NCI-H446 (cell line): ENCODE measurements around the gene MXRA7.
"Not testable (repeated sequence)": the region's sequence is repeated elsewhere in the genome, so short reads cannot be mapped to it uniquely, and the experiment has no call there.

Source experiments
- DNase-seq, 2 experiments: peaks; one replicate each; lab custom pipeline; 2025; lab: John Stamatoyannopoulos, UW

MXRA7 gene

GRCh38 chr17:76643553-76644148, 67.1 kb downstream of the MXRA7 start, which contains the start of gene ST6GALNAC1:
Gene ST6GALNAC1 (minus strand): TSS chr17:76643757. CDS start chr17:76643638, 119 bp downstream.
- no peak for DNase-seq

DNA sequence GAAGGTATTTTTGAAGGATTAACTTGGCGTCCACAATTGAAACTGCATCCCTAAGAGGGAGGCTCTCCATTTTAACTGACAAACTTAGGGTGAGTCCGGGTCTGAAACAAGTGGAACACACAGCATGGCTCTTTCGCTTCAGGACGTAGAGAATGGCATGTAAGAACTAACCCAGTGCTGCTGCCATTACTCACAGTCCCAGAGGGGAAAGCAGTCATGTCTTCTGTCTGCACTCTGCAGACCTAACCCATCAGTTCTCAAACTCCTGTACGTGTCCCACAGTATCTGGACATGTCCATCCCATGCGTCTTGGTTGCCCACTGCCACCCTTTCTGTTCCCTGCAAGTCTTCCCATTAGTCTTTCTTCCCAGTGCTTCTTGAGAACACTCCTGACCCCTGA, 67.8 kb downstream of the MXRA7 start:
- DNase-seq: no peak

- no peak for DNase-seq
These were observed 68.7 kb downstream of the MXRA7 start for GRCh38 chr17:76642032-76642561.

DNA sequence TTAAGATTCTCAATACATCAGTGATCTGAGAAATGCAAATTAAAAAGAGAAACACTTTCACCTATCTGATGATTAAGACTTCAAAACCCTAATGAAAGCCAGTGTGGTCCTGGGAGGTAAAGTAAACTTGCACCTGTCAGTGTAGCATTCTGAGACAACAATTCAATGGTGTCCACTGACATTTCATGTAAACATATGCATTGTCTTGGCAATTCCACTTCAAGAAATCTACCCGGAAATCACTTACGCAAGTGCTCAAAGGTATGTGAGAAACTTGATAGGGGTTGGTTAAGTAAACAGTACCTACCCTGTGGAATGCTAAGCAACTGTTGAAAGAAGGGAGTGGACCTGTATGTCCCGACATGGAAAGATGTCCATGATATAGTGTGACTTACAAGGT, 69.3 kb downstream of the MXRA7 start:
- DNase-seq: no peak

GRCh38 chr17:76640550-76641380, 70.0 kb downstream of the MXRA7 start:
- no peak for DNase-seq

- DNase-seq: no peak
These were observed 72.5 kb downstream of the MXRA7 start for GRCh38 chr17:76638263-76638662.

DNA sequence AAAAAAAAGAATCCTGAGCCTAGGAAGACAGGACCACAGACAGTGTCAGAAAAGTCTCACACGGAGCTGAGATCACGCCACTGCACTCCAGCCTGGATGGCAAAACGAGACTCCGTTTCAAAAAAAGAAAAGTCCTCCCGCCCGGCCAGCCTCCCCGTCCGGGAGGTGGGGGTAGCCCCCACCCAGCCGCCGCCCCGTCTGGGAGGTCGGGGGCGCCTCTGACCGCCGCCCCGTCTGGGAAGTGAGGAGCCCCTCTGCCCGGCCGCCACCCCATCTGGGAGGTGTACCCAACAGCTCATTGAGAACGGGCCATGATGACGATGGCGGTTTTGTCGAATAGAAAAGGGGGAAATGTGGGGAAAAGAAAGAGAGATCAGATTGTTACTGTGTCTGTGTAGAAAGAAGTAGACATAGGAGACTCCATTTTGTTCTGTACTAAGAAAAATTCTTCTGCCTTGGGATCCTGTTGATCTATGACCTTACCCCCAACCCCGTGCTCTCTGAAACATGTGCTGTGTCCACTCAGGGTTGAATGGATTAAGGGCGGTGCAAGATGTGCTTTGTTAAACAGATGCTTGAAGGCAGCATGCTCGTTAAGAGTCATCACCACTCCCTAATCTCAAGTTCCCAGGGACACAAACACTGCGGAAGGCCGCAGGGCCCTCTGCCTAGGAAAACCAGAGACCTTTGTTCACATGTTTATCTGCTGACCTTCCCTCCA, 74.1 kb downstream of the MXRA7 start:
- DNase-seq: not testable (repeated sequence)

DNA sequence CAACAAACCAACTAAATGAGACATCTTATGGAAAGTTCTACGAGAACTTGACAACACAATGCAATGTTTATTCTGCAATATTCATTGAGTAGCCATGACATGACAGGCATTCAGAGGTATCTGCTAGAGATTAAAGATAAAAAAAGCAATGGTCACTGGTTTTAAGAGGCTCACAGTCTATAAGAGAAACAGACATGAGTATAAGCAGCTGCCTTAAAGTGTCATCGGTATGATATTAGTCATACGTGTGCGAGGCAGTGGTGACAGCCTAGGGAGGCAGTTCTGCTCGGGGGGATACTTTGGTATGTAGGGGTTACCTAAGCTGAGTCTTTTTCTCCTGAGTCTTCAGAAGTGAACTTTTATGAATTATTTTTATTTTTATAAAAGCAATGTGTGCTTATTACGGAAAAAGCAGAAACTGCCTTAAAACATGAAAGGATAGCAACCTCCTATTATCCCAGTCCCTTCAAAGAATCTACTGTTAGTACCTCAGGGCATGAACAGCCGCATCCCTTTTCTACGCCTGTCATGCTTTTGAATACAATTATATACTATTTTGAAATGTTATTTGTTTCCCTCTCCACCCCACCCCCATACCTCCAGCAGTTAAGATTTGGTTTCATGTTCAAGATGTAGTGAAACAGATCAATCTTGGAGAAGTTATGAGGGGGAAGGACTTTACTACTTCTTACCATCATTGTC, 75.0 kb downstream of the MXRA7 start:
- no peak for DNase-seq

- no peak for DNase-seq
These were observed 75.7 kb downstream of the MXRA7 start for GRCh38 chr17:76635039-76635438.

DNA sequence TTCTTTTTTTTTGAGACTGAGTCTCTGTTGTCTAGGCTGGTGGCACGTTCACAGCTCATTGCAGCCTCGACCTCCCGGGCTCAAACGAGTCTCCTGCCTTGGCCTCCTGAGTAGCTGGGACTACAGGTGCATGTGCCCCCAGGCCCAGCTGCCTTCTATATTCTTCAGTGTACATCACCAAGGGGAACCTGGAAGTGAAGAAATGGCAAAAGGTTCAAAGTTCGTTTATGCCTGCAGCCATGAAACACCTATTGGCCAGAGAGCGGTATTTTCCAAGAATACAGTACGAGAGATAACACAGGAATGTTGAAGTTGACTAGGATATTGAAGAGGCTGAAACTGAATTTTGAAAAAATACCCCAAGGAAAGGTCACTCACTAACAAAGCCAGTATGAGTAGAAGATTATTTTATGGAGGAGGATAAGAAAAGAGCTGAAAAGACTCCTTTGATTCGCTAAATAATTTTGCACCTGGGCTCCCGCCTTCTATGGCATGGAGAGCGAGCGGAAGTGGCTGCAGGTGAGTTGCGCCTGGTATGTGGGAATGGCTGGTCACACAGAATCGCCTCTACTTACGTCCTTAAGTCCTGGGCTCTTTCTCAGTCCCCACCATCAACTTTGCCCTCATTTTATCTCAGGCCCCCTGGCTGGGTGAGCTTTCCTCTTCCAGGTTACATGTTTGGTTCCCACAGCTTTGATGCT, 77.0 kb downstream of the MXRA7 start:
- DNase-seq: no peak

DNA sequence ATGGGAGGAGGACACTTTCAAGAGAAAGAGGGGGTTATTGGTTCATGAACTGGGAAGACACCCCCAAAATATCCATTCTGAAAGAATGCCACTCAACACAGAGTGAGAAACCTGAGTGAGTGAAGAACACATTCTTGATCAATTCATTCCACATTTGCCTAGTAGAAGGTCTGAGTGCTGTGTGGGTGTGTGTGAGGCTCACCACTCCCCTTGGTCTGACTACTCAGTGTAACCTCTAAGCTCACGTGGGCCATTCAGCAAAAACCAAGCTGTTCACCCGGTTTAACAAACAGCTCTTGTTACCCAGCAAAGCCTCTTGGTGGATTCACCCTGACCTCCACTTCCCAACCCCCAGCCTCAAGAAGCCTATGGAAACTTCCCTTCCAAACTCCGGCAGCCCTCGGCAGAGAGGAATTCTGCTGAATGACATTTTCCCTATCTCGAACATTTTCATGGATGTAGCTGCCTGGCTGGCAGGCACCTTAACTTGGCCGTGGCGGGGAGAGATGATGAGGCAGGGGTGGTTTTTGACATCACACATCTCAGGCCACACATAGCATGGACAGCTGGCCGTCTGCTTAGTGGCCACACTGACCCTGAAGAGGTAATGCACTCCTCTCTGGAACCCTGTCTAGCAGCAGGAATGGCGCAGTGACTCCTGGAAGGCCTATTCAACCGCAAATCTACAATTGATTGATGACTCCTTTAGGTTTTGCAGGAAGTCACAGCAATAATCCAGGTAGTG, 78.8 kb downstream of the MXRA7 start:
- no peak for DNase-seq

DNA sequence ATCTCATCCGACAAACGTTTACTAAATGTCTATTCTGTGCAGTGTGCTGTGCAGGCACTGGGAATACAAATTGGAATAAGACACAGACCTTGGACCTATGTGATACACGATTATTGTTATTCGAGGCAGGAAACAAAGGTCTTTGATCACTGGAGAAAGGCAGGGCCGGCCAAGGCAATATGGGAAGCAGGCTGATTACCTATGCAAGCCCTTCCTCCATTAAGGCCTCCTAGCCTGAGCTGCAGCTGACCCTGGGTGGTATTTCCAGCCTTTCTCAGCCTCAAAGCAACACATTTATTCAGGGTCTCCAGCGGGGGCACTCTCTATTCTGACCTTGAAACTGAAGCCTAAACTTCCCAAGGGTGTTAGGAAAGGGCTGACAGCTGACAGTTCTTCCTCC, 80.6 kb downstream of the MXRA7 start:
- no peak for DNase-seq
